ENCODE data around the gene DUS2. TPM values are rescaled to one million over a fixed set of nuclear protein-coding genes. Genes with fewer than 3 reads are reported as not detected.
"Not testable (repeated sequence)": the region's sequence is repeated elsewhere in the genome, so short reads cannot be mapped to it uniquely, and the experiment has no call there.

The DUS2 gene
- total RNA-seq, 1 donor from 2014 or later = 15.1 TPM

DNA sequence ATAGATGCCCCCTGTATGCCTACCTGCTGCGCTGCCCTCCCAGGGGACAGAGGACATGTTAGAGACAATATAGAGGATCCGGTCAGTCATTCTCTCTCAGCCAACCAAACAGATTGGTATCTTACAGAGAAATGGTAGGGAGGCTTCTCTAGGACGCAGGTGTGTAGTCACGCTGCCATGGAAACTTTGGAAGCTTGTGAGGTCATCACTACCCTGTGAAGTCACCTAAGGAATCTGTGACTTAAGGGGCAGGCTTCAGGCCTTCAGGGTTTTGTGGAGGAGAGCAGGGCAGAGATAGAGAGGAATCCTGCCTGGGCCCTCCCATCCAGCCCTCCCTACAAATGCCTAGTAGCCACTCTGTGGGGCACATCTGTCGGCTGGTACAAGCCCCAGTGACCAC is 7.4 kb upstream of the DUS2 start, which contains the start of gene DPEP2NB:
DPEP2NB (minus strand) TSS at position 231 of the 400 bp plus-strand sequence; CDS start at position 90, 141 bp downstream.
- Histone ChIP-seq H3K4me1 (ENCODE audit: control insufficient read depth in 3 of 3, insufficient read depth in 3 of 3, low read length in 3 of 3) (peaks cover 0 to 3% (median 2%) of the 10 kb centered on the region in 3 donors), H3K27ac (ENCODE audit: low read depth, low read length) (no peak within 1 kb of the TSS), H3K36me3 (ENCODE audit: control insufficient read depth in 3 of 3, insufficient read depth in 3 of 3, low read length in 3 of 3) (no peaks in the 10 kb centered on the region), H3K4me3 (ENCODE audit: low read length in 3 of 3) (no peak within 1 kb of the TSS), H3K27me3 (ENCODE audit: control insufficient read depth in 3 of 3, insufficient read depth in 3 of 3, low read length in 3 of 3) (no peaks in the 10 kb centered on the region), H3K9ac (ENCODE audit: low read depth in 1 of 3, low read length in 3 of 3) (no peak within 1 kb of the TSS), H3K9me3 (ENCODE audit: control insufficient read depth in 3 of 3, low read length in 3 of 3) (no peaks in the 10 kb centered on the region)

DNA sequence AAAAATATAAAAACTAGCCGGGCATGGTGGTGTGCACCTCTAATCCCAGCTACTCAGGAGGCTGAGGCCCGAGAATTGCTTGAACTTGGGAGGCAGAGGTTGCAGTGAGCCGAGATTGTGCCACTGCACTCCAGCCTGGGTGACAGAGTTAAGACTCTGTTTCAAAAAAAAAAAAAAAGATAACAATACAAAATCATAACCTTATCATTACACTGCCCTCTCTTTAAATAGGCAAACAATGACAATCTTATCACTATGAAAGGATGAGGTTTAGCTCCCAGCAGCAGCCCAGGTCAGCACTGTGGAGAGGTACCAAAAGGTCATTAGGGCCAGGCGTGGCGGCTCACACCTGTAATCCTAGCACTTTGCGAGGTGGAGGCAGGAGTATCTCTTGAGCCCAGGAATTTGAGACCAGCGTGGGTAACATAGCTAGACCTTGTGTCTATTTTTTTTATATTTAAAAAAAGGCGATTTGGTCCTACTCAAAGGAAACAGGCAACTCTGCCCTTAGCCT is 3.9 kb upstream of the DUS2 start:
- Histone ChIP-seq H3K9me3 (ENCODE audit: control insufficient read depth in 3 of 3, low read length in 3 of 3) (no peaks in the 10 kb centered on the region), H3K9ac (ENCODE audit: low read depth in 1 of 3, low read length in 3 of 3) (no peak overlapping the region), H3K36me3 (ENCODE audit: control insufficient read depth in 3 of 3, insufficient read depth in 3 of 3, low read length in 3 of 3) (peaks cover 3 to 13% (median 8%) of the 10 kb centered on the region in 3 donors), H3K27ac (ENCODE audit: low read depth, low read length) (no peak overlapping the region), H3K27me3 (ENCODE audit: control insufficient read depth in 3 of 3, insufficient read depth in 3 of 3, low read length in 3 of 3) (no peaks in the 10 kb centered on the region), H3K4me3 (ENCODE audit: low read length in 3 of 3) (no peak overlapping the region), H3K4me1 (ENCODE audit: control insufficient read depth in 3 of 3, insufficient read depth in 3 of 3, low read length in 3 of 3) (peaks cover 23 to 34% (median 25%) of the 10 kb centered on the region in 3 donors)

DNA sequence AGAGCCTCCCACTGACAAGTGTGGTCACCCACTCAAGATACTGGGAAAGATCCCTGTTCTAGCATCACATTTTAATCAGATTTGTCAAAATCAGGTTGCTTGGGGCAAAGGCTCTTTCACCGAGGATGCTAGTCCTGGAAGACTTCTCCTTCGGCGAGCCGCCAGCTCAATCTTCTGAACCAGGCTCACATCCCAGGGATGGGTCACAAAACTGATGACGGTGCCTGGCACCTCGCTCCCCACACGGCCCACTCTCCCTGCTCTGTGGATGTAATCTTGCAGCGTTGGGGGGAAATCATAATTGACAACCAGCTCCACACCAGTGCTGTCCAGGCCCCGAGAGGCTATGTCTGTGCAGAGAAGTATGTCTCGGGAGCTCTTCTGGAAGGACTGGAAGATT is 1.6 kb upstream of the DUS2 start:
- Histone ChIP-seq H3K27ac (ENCODE audit: low read depth, low read length) (no peak overlapping the region), H3K27me3 (ENCODE audit: control insufficient read depth in 3 of 3, insufficient read depth in 3 of 3, low read length in 3 of 3) (no peaks in the 10 kb centered on the region), H3K4me1 (ENCODE audit: control insufficient read depth in 3 of 3, insufficient read depth in 3 of 3, low read length in 3 of 3) (peaks cover 23 to 34% (median 30%) of the 10 kb centered on the region in 3 donors), H3K9me3 (ENCODE audit: control insufficient read depth in 3 of 3, low read length in 3 of 3) (no peaks in the 10 kb centered on the region), H3K36me3 (ENCODE audit: control insufficient read depth in 3 of 3, insufficient read depth in 3 of 3, low read length in 3 of 3) (peaks cover 9 to 13% (median 12%) of the 10 kb centered on the region in 3 donors), H3K9ac (ENCODE audit: low read depth in 1 of 3, low read length in 3 of 3) (peak overlapping the region; percentile 17 to 99 (median 98)), H3K4me3 (ENCODE audit: low read length in 3 of 3) (peak overlapping the region; percentile 98 to 100 (median 99))

DNA sequence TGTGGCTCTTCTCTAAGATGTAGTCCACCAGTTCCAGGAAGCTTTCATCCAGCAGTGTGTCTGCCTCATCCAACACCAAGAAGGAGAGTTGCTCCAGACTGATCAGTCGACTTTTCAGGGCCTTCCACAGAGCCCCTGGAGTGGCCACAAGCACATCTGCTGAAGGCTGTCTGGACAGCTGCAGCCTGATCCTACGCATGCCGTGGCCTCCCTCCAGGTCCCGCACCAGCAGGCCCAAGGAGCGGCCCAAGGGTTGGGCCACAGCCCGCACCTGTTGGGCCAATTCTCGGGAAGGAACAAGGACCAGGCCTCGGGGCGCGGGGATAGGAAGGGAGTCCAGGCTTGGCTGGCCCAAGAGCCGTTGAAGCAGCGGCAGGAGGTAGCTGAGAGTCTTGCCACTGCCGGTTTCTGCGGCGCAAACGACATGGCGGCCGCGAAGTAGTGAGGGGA is 781 bp upstream of the DUS2 start:
- peak overlapping the region; percentile 86 for H3K27ac ChIP-seq (ENCODE audit: low read depth, low read length)

DNA sequence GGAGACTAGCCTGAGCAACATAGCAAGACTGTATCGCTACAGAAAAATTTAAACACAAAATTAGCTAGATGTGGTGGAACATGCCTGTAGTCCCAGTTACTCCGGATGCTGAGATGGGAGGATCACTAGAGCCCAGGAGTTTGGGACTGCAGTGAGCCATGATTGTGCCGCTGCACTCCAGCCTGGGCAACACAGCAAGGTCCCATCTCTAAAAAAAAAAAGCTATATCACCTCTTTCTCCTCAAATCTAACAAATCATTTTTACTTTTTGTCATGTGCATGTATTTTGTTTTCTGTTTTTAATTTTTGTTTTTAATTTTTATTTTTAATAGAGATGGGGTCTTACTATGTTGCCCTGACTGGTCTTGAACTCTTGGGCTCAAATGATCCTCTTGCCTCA is 5.9 kb downstream of the DUS2 start:
- H3K36me3 ChIP-seq (ENCODE audit: control insufficient read depth in 3 of 3, insufficient read depth in 3 of 3, low read length in 3 of 3) = peaks cover 2 to 23% (median 10%) of the 10 kb centered on the region in 3 donors
- no peak overlapping the region for H3K4me3 ChIP-seq (ENCODE audit: low read length in 3 of 3)
- H3K9me3 ChIP-seq (ENCODE audit: control insufficient read depth in 3 of 3, low read length in 3 of 3) = no peaks in the 10 kb centered on the region
- no peak overlapping the region for H3K27ac ChIP-seq (ENCODE audit: low read depth, low read length)
- H3K27me3 ChIP-seq (ENCODE audit: control insufficient read depth in 3 of 3, insufficient read depth in 3 of 3, low read length in 3 of 3) = no peaks in the 10 kb centered on the region
- H3K4me1 ChIP-seq (ENCODE audit: control insufficient read depth in 3 of 3, insufficient read depth in 3 of 3, low read length in 3 of 3) = peaks cover 1 to 8% (median 5%) of the 10 kb centered on the region in 3 donors
- H3K9ac ChIP-seq (ENCODE audit: low read depth in 1 of 3, low read length in 3 of 3) = no peak overlapping the region

More for the DNA sequence above, 781 bp upstream of the DUS2 start:
- peak overlapping the region; percentile 98 to 99 (median 99) for H3K9ac ChIP-seq (ENCODE audit: low read depth in 1 of 3, low read length in 3 of 3)
- H3K4me3 ChIP-seq (ENCODE audit: low read length in 3 of 3) = peak overlapping the region; percentile 98 to 100 (median 99)
- peaks cover 23 to 34% (median 30%) of the 10 kb centered on the region in 3 donors for H3K4me1 ChIP-seq (ENCODE audit: control insufficient read depth in 3 of 3, insufficient read depth in 3 of 3, low read length in 3 of 3)
- peaks cover 10 to 13% (median 12%) of the 10 kb centered on the region in 3 donors for H3K36me3 ChIP-seq (ENCODE audit: control insufficient read depth in 3 of 3, insufficient read depth in 3 of 3, low read length in 3 of 3)
- H3K9me3 ChIP-seq (ENCODE audit: control insufficient read depth in 3 of 3, low read length in 3 of 3) = no peaks in the 10 kb centered on the region
- H3K27me3 ChIP-seq (ENCODE audit: control insufficient read depth in 3 of 3, insufficient read depth in 3 of 3, low read length in 3 of 3) = no peaks in the 10 kb centered on the region

DNA sequence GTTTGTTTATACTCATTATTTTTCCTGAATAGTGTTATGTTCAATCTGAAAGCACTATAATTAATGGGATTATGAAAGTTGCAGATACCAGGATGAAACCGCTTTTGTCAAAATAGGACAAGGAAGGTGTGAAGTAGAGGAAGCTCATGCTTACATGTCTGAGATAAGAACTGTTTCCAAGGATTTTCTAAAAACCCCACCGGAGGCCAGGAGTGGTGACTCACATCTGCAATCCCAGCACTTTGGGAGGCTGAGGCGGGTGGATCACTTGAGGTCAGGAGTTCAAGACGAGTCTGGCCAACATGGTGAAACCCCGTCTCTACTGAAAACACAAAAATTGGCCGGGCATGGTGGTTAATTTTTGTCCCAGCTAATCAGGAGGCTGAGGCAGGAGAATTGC is 7.0 kb downstream of the DUS2 start:
- not testable (repeated sequence) for H3K9me3 ChIP-seq (ENCODE audit: control insufficient read depth in 3 of 3, low read length in 3 of 3); H3K9ac ChIP-seq (ENCODE audit: low read depth in 1 of 3, low read length in 3 of 3); H3K27ac ChIP-seq (ENCODE audit: low read depth, low read length); H3K4me3 ChIP-seq (ENCODE audit: low read length in 3 of 3); H3K4me1 ChIP-seq (ENCODE audit: control insufficient read depth in 3 of 3, insufficient read depth in 3 of 3, low read length in 3 of 3); H3K27me3 ChIP-seq (ENCODE audit: control insufficient read depth in 3 of 3, insufficient read depth in 3 of 3, low read length in 3 of 3)
- peaks cover 2 to 23% (median 10%) of the 10 kb centered on the region in 3 donors for H3K36me3 ChIP-seq (ENCODE audit: control insufficient read depth in 3 of 3, insufficient read depth in 3 of 3, low read length in 3 of 3)

DNA sequence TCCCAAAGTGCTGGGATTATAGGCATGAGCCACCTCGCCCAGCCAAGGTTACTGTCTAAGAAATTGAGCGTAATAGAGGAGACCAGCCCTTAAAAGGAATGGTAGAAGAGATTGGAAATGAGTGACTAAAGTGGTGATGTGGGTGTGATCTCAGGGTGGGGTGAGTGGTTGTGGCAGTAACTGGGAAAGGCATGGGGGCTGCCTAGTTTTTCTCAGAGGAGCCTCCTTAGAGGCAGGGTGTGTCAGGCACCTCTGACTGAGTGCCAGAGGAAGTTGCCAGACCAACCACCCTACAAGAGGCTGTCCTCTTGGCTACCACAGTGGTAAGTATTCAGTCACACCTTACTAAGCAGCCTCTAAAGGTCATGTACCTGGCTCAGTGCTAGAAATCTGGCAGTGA is 8.9 kb downstream of the DUS2 start:
- H3K36me3 ChIP-seq (ENCODE audit: control insufficient read depth in 3 of 3, insufficient read depth in 3 of 3, low read length in 3 of 3) = peaks cover 2 to 17% (median 6%) of the 10 kb centered on the region in 3 donors
- no peaks in the 10 kb centered on the region for H3K9me3 ChIP-seq (ENCODE audit: control insufficient read depth in 3 of 3, low read length in 3 of 3)
- no peak overlapping the region for H3K27ac ChIP-seq (ENCODE audit: low read depth, low read length)
- peaks cover 0 to 13% (median 2%) of the 10 kb centered on the region in 3 donors for H3K4me1 ChIP-seq (ENCODE audit: control insufficient read depth in 3 of 3, insufficient read depth in 3 of 3, low read length in 3 of 3)
- no peak overlapping the region for H3K9ac ChIP-seq (ENCODE audit: low read depth in 1 of 3, low read length in 3 of 3)
- H3K27me3 ChIP-seq (ENCODE audit: control insufficient read depth in 3 of 3, insufficient read depth in 3 of 3, low read length in 3 of 3) = no peaks in the 10 kb centered on the region
- no peak overlapping the region for H3K4me3 ChIP-seq (ENCODE audit: low read length in 3 of 3)

DNA sequence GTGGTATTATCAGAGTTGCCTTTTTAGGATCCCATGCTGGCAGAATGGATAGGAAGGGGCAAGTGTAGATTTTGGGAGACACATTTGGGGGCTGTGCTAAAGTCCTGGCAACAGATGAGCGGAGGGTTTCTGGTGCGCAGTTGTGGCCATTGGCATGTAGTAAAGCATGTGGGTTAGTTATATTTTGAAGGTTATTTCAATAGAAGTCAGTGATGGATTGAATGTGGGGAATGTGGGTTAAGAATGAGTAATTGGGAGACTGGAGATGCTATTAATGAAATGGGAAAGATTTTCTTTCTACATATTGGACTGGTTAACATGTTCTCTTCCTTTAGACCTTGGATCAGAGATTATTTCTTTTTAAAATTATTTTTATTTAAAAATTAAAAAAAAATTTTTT is 10.0 kb downstream of the DUS2 start:
- Histone ChIP-seq H3K27ac (ENCODE audit: low read depth, low read length) (no peak overlapping the region), H3K27me3 (ENCODE audit: control insufficient read depth in 3 of 3, insufficient read depth in 3 of 3, low read length in 3 of 3) (no peaks in the 10 kb centered on the region), H3K4me3 (ENCODE audit: low read length in 3 of 3) (no peak overlapping the region), H3K4me1 (ENCODE audit: control insufficient read depth in 3 of 3, insufficient read depth in 3 of 3, low read length in 3 of 3) (peaks cover 3 to 13% (median 6%) of the 10 kb centered on the region in 3 donors), H3K9me3 (ENCODE audit: control insufficient read depth in 3 of 3, low read length in 3 of 3) (no peaks in the 10 kb centered on the region), H3K9ac (ENCODE audit: low read depth in 1 of 3, low read length in 3 of 3) (no peak overlapping the region), H3K36me3 (ENCODE audit: control insufficient read depth in 3 of 3, insufficient read depth in 3 of 3, low read length in 3 of 3) (peaks cover 2 to 9% (median 6%) of the 10 kb centered on the region in 3 donors)

DNA sequence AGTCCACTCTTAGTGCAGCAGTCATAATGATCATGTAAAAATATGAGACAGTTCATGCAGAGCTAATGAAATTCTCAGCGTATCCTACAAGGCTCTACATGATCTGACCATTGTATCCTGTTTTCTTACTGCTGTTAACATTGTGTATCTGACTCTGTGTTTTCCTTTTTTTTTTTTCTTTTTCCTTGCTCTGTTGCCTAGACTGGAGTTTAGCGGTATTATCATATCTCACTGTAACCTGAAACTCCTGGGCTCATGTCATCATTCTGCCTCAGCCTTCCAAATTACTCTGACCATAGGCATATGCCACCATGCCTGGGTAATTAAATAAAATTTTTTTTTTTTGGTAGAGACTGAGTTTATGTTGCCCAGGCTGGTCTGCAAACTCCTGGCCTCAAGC is 12.1 kb downstream of the DUS2 start:
- peaks cover 0 to 4% (median 2%) of the 10 kb centered on the region in 3 donors for H3K36me3 ChIP-seq (ENCODE audit: control insufficient read depth in 3 of 3, insufficient read depth in 3 of 3, low read length in 3 of 3)
- H3K4me3 ChIP-seq (ENCODE audit: low read length in 3 of 3) = no peak overlapping the region
- no peaks in the 10 kb centered on the region for H3K27me3 ChIP-seq (ENCODE audit: control insufficient read depth in 3 of 3, insufficient read depth in 3 of 3, low read length in 3 of 3)
- no peak overlapping the region for H3K27ac ChIP-seq (ENCODE audit: low read depth, low read length)
- no peaks in the 10 kb centered on the region for H3K9me3 ChIP-seq (ENCODE audit: control insufficient read depth in 3 of 3, low read length in 3 of 3)
- peaks cover 4 to 13% (median 7%) of the 10 kb centered on the region in 3 donors for H3K4me1 ChIP-seq (ENCODE audit: control insufficient read depth in 3 of 3, insufficient read depth in 3 of 3, low read length in 3 of 3)
- no peak overlapping the region for H3K9ac ChIP-seq (ENCODE audit: low read depth in 1 of 3, low read length in 3 of 3)

DNA sequence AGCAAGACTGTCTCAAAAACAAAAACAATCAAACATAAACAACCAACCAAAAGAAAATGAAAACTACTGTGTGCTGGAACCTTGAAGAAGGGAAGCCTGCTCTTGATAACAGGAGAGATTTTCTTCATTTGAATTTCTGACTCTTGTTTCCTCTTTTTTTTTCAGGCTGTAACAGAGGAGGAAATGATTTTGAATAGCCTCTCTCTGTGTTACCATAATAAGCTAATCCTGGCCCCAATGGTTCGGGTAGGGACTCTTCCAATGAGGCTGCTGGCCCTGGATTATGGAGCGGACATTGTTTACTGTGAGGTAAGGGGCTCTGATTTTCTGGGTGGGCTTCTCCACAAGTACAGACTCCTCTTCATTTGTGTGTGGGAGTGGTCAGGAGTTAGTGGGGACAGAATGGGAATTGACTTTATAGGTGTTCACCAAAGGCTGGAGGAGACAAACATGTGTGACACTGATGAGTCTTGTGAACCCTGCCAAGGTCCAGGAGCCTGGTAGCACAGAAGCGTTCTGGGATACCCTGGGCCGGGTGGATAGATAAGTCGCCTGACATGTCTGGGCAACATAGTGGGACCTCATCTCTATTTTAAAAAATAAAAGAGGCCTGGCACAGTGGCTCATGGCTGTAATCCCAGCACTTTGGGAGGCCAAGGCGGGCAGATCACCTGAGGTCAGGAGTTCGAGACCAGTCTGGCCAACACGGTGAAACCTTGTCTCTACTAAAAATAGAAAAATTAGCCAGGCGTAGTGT is 14.9 kb downstream of the DUS2 start:
- Histone ChIP-seq H3K27me3 (ENCODE audit: control insufficient read depth in 3 of 3, insufficient read depth in 3 of 3, low read length in 3 of 3) (no peaks in the 10 kb centered on the region), H3K4me1 (ENCODE audit: control insufficient read depth in 3 of 3, insufficient read depth in 3 of 3, low read length in 3 of 3) (peaks cover 4 to 10% (median 6%) of the 10 kb centered on the region in 3 donors), H3K36me3 (ENCODE audit: control insufficient read depth in 3 of 3, insufficient read depth in 3 of 3, low read length in 3 of 3) (no peaks in the 10 kb centered on the region), H3K9ac (ENCODE audit: low read depth in 1 of 3, low read length in 3 of 3) (no peak overlapping the region), H3K9me3 (ENCODE audit: control insufficient read depth in 3 of 3, low read length in 3 of 3) (no peaks in the 10 kb centered on the region), H3K4me3 (ENCODE audit: low read length in 3 of 3) (no peak overlapping the region), H3K27ac (ENCODE audit: low read depth, low read length) (peak overlapping the region; percentile 52)

Data from skeletal muscle tissue (tissue), 4 donors.